B cell (primary cell): ENCODE measurements around the gene FARP2.

Experiments
- EZH2 ChIP-seq: IDR thresholded peaks from 2 replicates; pipeline ENCODE4 v1.6.1; 2012; ENCODE audit warnings: borderline replicate concordance, low read depth, mild to moderate bottlenecking, moderate library complexity, low read length; ENCODE audit not compliant: insufficient read depth, poor library complexity, severe bottlenecking
- TF ChIP-seq, protein P1 (sequence below): fragments of 200-600 bp; IDR thresholded peaks from one replicate; pipeline ENCODE4 v1.8.0; 2022; ENCODE audit warnings: antibody characterized with exemption, mild to moderate bottlenecking

DNA sequence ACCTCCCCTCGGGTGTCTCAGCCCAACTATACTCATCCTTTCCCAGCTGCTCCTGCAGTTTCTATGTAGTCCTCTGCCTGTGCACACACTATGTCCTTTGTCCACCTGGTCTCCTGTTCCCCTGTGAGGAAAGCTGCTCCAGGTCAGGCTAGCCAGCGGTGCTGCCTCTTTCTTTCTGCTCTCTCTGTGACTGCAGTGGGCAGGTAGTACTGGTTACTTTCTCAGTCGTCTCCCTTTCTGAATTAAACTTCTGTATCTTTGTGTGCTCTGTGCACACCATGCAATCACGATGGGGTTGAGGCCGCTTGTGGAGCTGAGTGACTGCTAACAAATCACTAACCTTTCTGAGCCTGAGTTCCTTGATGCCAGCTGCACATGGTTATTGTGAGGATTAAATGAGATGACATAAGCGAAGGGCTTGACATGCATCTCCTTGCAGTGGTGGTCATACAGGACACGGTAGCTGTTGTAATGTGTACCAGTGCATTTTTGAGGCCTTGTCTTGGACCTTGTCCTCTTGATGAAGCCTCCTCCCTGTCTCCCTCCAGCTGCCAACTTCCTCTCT lies 3.5 kb downstream of the FARP2 start:
- TF ChIP-seq EZH2: no peak
- TF ChIP-seq, protein P1, sequence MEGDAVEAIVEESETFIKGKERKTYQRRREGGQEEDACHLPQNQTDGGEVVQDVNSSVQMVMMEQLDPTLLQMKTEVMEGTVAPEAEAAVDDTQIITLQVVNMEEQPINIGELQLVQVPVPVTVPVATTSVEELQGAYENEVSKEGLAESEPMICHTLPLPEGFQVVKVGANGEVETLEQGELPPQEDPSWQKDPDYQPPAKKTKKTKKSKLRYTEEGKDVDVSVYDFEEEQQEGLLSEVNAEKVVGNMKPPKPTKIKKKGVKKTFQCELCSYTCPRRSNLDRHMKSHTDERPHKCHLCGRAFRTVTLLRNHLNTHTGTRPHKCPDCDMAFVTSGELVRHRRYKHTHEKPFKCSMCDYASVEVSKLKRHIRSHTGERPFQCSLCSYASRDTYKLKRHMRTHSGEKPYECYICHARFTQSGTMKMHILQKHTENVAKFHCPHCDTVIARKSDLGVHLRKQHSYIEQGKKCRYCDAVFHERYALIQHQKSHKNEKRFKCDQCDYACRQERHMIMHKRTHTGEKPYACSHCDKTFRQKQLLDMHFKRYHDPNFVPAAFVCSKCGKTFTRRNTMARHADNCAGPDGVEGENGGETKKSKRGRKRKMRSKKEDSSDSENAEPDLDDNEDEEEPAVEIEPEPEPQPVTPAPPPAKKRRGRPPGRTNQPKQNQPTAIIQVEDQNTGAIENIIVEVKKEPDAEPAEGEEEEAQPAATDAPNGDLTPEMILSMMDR: no peak
